GM23338 (cell line): ENCODE measurements around the gene ELMO2. TPM values are rescaled to one million over a fixed set of nuclear protein-coding genes. Genes with fewer than 3 reads are reported as not detected.

Experiments used
- ATAC-seq: fragments of 200-7000 bp; cut with Tn5 transposase; 3 replicates; pipeline ENCODE4 v1.9.1; 2020
- DNase-seq: peaks from one replicate; pipeline ENCODE4 v3.0.0-alpha.2; 2015; ENCODE audit warnings: low spot score
- H2AFZ ChIP-seq: fragments of 200-600 bp; sonication (generic); 2 replicates; pipeline ENCODE4 v1.8.0; 2016; ENCODE audit warnings: antibody characterized with exemption, mild to moderate bottlenecking, moderate library complexity
- H3F3A ChIP-seq: fragments of 200-600 bp; sonication (generic); replicated peaks from 2 replicates; pipeline ENCODE4 v1.8.0; 2017; ENCODE audit warnings: antibody characterized with exemption, mixed run types, low read depth
- H3K27ac ChIP-seq: fragments of 200-600 bp; sonication (generic); 2 replicates; pipeline ENCODE4 v1.6.1; 2016; ENCODE audit warnings: low read depth
- H3K27me3 ChIP-seq: fragments of 200-600 bp; sonication (generic); 2 replicates; pipeline ENCODE4 v1.8.0; 2016; ENCODE audit warnings: mild to moderate bottlenecking, mixed run types, moderate library complexity; ENCODE audit not compliant: insufficient read depth
- H3K36me3 ChIP-seq: fragments of 200-600 bp; sonication (generic); 2 replicates; pipeline ENCODE4 v1.8.0; 2016; ENCODE audit warnings: mild to moderate bottlenecking; ENCODE audit not compliant: insufficient read depth
- H3K4me1 ChIP-seq: fragments of 200-600 bp; sonication (generic); 2 replicates; pipeline ENCODE4 v1.8.0; 2016; ENCODE audit warnings: mild to moderate bottlenecking, moderate library complexity; ENCODE audit not compliant: insufficient read depth
- H3K4me2 ChIP-seq: fragments of 200-600 bp; sonication (generic); 2 replicates; pipeline ENCODE4 v1.7.1; 2017; ENCODE audit warnings: mixed run types
- H3K4me3 ChIP-seq: fragments of 200-600 bp; sonication (generic); 2 replicates; pipeline ENCODE4 v1.6.1; 2016; ENCODE audit warnings: mixed run types
- H3K79me2 ChIP-seq: fragments of 200-600 bp; sonication (generic); replicated peaks from 2 replicates; pipeline ENCODE4 v1.8.0; 2017; ENCODE audit warnings: mild to moderate bottlenecking; ENCODE audit not compliant: insufficient read depth
- H3K9me2 ChIP-seq: fragments of 200-600 bp; sonication (generic); 2 replicates; pipeline ENCODE4 v1.8.0; 2017; ENCODE audit not compliant: insufficient read depth
- H4K20me1 ChIP-seq: fragments of 200-600 bp; sonication (generic); replicated peaks from 2 replicates; pipeline ENCODE4 v1.8.0; 2017; ENCODE audit warnings: mild to moderate bottlenecking; ENCODE audit not compliant: insufficient read depth
- H3K27ac Mint-ChIP-seq: 2 replicates; pipeline ENCODE4 v1.8.0; 2020; ENCODE audit warnings: inconsistent platforms, mild to moderate bottlenecking, moderate library complexity, mixed read lengths
- H3K27me3 Mint-ChIP-seq: 3 replicates; pipeline ENCODE4 v1.8.0; 2022; ENCODE audit warnings: low read depth, mild to moderate bottlenecking, moderate library complexity, mixed read lengths, inconsistent platforms; ENCODE audit not compliant: insufficient read depth, poor library complexity
- H3K36me3 Mint-ChIP-seq: 3 replicates; pipeline ENCODE4 v1.8.0; 2021; ENCODE audit warnings: low read depth, mild to moderate bottlenecking, inconsistent platforms, moderate library complexity, mixed read lengths
- H3K4me1 Mint-ChIP-seq: 3 replicates; pipeline ENCODE4 v1.8.0; 2020; ENCODE audit warnings: mild to moderate bottlenecking, inconsistent platforms, mixed read lengths
- H3K4me3 Mint-ChIP-seq: 3 replicates; pipeline ENCODE4 v1.8.0; 2021; ENCODE audit warnings: moderate library complexity, mild to moderate bottlenecking, inconsistent platforms, mixed read lengths
- H3K9me3 Mint-ChIP-seq: 3 replicates; pipeline ENCODE4 v1.8.0; 2020; ENCODE audit warnings: moderate library complexity, mild to moderate bottlenecking, inconsistent platforms, mixed read lengths
- EZH2 ChIP-seq: fragments of 200-600 bp; sonication (generic); IDR thresholded peaks from one replicate; pipeline ENCODE4 v1.8.0; 2017; ENCODE audit warnings: antibody characterized with exemption, mild to moderate bottlenecking, low read depth; ENCODE audit not compliant: unreplicated experiment
- EZH2phosphoT487 ChIP-seq: fragments of 200-600 bp; sonication (generic); IDR thresholded peaks from one replicate; pipeline ENCODE4 v1.8.1; 2018; ENCODE audit warnings: antibody characterized with exemption; ENCODE audit not compliant: unreplicated experiment
- JUNB ChIP-seq: IDR thresholded peaks from one replicate; pipeline ENCODE4 v1.6.1; 2016; ENCODE audit warnings: antibody characterized with exemption; ENCODE audit not compliant: unreplicated experiment
- NANOG ChIP-seq: IDR thresholded peaks from 2 replicates; pipeline ENCODE4 v1.6.1; 2016; ENCODE audit warnings: antibody characterized with exemption, borderline replicate concordance
- STAT1 ChIP-seq: IDR thresholded peaks from one replicate; pipeline ENCODE4 v1.6.1; 2016; ENCODE audit warnings: antibody characterized with exemption; ENCODE audit not compliant: unreplicated experiment
- ZNF114 ChIP-seq: fragments of 250-450 bp; sonication (Bioruptor Pico); IDR thresholded peaks from 2 replicates; pipeline ENCODE4 v1.5.0; 2020; ENCODE audit warnings: mild to moderate bottlenecking, moderate library complexity
- ZNF331 ChIP-seq: fragments of 250-450 bp; sonication (Bioruptor Pico); IDR thresholded peaks from 2 replicates; pipeline ENCODE4 v1.5.0; 2020; ENCODE audit warnings: low read depth, mild to moderate bottlenecking, moderate library complexity
- ZNF462 ChIP-seq: fragments of 250-450 bp; sonication (Bioruptor Pico); IDR thresholded peaks from 2 replicates; pipeline ENCODE4 v1.5.0; 2020; ENCODE audit warnings: mild to moderate bottlenecking, moderate library complexity
- polyA plus RNA-seq: library from polyadenylated mRNA; unstranded; fragments of >200 nt; fragmentation: Nextera tagmentation; extraction: Ambion mirVana; gene quantifications from 2 replicates; pipeline ENCODE4 v1.2.1, GENCODE V29; 2016
- total RNA-seq: library from RNA; depleted of rRNA; stranded (reverse); fragments of >200 nt; shearing (Covaris generic); gene quantifications from 2 replicates; pipeline ENCODE4 v1.2.3, GENCODE V29; 2014
- TF ChIP-seq, protein P1 (sequence below): IDR thresholded peaks from one replicate; pipeline ENCODE4 v1.6.1; 2018; ENCODE audit warnings: antibody characterized with exemption; ENCODE audit not compliant: unreplicated experiment
- TF ChIP-seq, protein P2 (sequence below): IDR thresholded peaks from 2 replicates; pipeline ENCODE4 v1.6.1; 2016; ENCODE audit warnings: antibody characterized with exemption

ELMO2 gene
- total and polyA plus RNA-seq, 2 experiments from 2014 or later, result 15.1 to 44.1 TPM

DNA sequence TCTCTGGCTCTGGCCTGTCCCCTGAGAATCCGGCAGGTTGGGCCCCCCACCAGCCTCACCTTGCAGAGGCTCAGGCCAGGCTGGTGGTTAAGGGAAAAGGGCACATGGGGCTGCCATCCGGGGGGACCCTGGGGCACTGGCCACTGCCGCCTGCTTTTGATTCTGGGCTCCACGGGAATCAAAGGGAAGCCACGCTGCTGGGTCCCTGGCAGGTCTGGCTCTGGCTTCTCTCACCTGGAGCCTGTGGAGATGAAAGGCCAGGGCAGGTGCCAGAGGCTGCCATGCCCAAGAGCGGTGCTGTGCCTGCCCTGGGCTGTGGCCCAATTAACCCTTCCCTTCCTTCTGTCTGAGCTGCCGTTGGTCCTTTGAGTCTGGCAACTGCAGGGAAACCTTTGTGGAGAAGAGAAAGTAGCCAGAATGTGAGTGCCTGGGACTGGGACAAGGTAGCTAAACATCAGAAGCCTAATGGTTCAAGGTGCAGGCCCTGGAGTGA, 88.7 kb downstream of the ELMO2 start:
- Histone ChIP-seq H3K9me2 (no peaks in the 10 kb centered on the region), H2AFZ (no peak overlapping the region), H3K27me3 (peaks cover 26% of the 10 kb centered on the region), H3K79me2 (no peaks in the 10 kb centered on the region), H3F3A (0 out of 2 replicates have a peak, but pooled peaks cover 3% of the 10 kb centered on the region), H3K27ac (no peak overlapping the region), H3K4me3 (no peak overlapping the region), H3K4me2 (no peak overlapping the region), H3K4me1 (no peaks in the 10 kb centered on the region), H4K20me1 (no peaks in the 10 kb centered on the region), H3K36me3 (no peaks in the 10 kb centered on the region)
- H3K36me3 Mint-ChIP-seq, result no peaks in the 10 kb centered on the region
- no peaks in the 10 kb centered on the region for H3K9me3 Mint-ChIP-seq
- no peak for DNase-seq
- peak; percentile 30; the same call in 2 of the 3 replicates for ATAC-seq
- no peak overlapping the region for H3K4me3 Mint-ChIP-seq
- no peak overlapping the region for H3K27ac Mint-ChIP-seq
- H3K4me1 Mint-ChIP-seq, result no peaks in the 10 kb centered on the region; the same call in 1 of the 3 replicates
- TF ChIP-seq, protein P1, sequence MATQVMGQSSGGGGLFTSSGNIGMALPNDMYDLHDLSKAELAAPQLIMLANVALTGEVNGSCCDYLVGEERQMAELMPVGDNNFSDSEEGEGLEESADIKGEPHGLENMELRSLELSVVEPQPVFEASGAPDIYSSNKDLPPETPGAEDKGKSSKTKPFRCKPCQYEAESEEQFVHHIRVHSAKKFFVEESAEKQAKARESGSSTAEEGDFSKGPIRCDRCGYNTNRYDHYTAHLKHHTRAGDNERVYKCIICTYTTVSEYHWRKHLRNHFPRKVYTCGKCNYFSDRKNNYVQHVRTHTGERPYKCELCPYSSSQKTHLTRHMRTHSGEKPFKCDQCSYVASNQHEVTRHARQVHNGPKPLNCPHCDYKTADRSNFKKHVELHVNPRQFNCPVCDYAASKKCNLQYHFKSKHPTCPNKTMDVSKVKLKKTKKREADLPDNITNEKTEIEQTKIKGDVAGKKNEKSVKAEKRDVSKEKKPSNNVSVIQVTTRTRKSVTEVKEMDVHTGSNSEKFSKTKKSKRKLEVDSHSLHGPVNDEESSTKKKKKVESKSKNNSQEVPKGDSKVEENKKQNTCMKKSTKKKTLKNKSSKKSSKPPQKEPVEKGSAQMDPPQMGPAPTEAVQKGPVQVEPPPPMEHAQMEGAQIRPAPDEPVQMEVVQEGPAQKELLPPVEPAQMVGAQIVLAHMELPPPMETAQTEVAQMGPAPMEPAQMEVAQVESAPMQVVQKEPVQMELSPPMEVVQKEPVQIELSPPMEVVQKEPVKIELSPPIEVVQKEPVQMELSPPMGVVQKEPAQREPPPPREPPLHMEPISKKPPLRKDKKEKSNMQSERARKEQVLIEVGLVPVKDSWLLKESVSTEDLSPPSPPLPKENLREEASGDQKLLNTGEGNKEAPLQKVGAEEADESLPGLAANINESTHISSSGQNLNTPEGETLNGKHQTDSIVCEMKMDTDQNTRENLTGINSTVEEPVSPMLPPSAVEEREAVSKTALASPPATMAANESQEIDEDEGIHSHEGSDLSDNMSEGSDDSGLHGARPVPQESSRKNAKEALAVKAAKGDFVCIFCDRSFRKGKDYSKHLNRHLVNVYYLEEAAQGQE, result no peak
- peaks cover 23% of the 10 kb centered on the region for H3K27me3 Mint-ChIP-seq

DNA sequence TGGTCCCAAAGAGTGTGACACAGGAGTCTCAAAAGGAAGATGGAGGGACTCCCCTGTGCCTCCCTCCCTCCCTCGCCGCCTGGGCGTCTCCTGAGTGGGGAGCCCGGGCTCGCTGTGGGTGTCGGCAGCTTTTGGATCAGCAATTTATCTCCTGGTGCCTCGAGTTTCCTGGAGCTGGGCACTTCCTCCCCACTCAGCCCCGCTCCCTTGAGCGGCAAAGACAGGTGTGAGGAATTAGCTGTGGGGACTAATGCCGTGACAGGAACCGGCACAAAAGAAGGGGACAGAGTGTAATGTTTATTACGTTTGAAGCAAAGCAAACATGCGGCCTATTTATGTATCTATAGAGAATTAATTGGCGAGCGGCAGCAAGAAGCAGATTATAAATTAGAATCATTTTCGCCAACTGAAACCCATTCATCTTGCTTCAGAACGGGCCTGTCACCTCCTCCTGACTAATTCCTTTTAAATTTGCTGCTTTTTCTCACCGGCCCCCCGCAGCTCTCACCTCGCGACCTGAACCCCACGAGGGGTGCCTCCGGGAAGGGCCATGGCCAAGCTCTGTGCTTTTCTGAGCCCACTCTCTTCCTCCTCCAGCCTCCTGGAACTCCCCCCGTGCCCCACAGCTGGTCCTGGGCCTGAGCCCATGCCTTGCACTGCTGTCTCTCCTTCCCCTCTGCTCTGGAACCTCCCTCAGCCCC, 89.3 kb downstream of the ELMO2 start:
- no peak overlapping the region for H3K4me3 Mint-ChIP-seq
- H3K27ac Mint-ChIP-seq, result no peak overlapping the region
- H3K4me1 ChIP-seq, result peaks cover under 1% of the 10 kb centered on the region; the same call in 1 of the 2 replicates
- ATAC-seq (no peak), DNase-seq (no peak)
- H3K79me2 ChIP-seq, result no peaks in the 10 kb centered on the region
- H3K9me2 ChIP-seq, result no peaks in the 10 kb centered on the region
- H3K27me3 ChIP-seq, result peaks cover 32% of the 10 kb centered on the region
- H3K36me3 Mint-ChIP-seq, result no peaks in the 10 kb centered on the region
- peaks cover under 1% of the 10 kb centered on the region for H3K4me1 Mint-ChIP-seq
- 0 out of 2 replicates have a peak, but pooled peaks cover 3% of the 10 kb centered on the region for H3F3A ChIP-seq
- H3K4me2 ChIP-seq, result no peak overlapping the region
- H3K4me3 ChIP-seq, result no peak overlapping the region
- H3K27me3 Mint-ChIP-seq, result peaks cover 25% of the 10 kb centered on the region
- no peak overlapping the region for H3K27ac ChIP-seq
- H3K9me3 Mint-ChIP-seq, result no peaks in the 10 kb centered on the region
- no peak overlapping the region; the same call in 1 of the 2 replicates for H2AFZ ChIP-seq
- no peaks in the 10 kb centered on the region for H3K36me3 ChIP-seq
- no peaks in the 10 kb centered on the region for H4K20me1 ChIP-seq
- no peak for TF ChIP-seq ZNF114
- no peak for TF ChIP-seq NANOG
- no peak for TF ChIP-seq EZH2phosphoT487
- TF ChIP-seq STAT1, result no peak
- no peak for TF ChIP-seq ZNF462
- no peak for TF ChIP-seq ZNF331 (CRISPR knock-in tag)
- TF ChIP-seq JUNB, result no peak
- no peak for TF ChIP-seq EZH2
- TF ChIP-seq, protein P2, sequence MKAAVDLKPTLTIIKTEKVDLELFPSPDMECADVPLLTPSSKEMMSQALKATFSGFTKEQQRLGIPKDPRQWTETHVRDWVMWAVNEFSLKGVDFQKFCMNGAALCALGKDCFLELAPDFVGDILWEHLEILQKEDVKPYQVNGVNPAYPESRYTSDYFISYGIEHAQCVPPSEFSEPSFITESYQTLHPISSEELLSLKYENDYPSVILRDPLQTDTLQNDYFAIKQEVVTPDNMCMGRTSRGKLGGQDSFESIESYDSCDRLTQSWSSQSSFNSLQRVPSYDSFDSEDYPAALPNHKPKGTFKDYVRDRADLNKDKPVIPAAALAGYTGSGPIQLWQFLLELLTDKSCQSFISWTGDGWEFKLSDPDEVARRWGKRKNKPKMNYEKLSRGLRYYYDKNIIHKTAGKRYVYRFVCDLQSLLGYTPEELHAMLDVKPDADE, result no peak
